Gastroesophageal sphincter (tissue), 3 donors: ENCODE data around the gene NFIX.

Experiments used
- EP300 ChIP-seq: sonication (generic); formaldehyde crosslinking; IDR thresholded peaks from one replicate; pipeline ENCODE4 v1.6.1; 2017; ENCODE audit warnings: antibody characterized with exemption, mild to moderate bottlenecking
- POLR2A ChIP-seq, 2 donors: fragments of 450-650 bp; IDR thresholded peaks; one replicate each; pipeline ENCODE4 v1.6.1; 2017; ENCODE audit warnings: antibody characterized with exemption in 2 of 2, mild to moderate bottlenecking in 2 of 2, moderate library complexity in 1 of 2
- POLR2AphosphoS5 ChIP-seq: sonication (generic); formaldehyde crosslinking; IDR thresholded peaks from one replicate; pipeline ENCODE4 v1.6.1; 2017; ENCODE audit warnings: antibody characterized with exemption
- TF ChIP-seq, protein P1 (sequence below), 4 experiments: fragments of 200-600 bp in 2 of 4; fragments of 450-650 bp in 2 of 4; sonication (generic) in 1 of 4; IDR thresholded peaks; one replicate each; pipeline ENCODE4 v1.5.1; 2017 to 2019; ENCODE audit warnings: antibody characterized with exemption in 4 of 4, mild to moderate bottlenecking in 2 of 4, moderate library complexity in 2 of 4

DNA sequence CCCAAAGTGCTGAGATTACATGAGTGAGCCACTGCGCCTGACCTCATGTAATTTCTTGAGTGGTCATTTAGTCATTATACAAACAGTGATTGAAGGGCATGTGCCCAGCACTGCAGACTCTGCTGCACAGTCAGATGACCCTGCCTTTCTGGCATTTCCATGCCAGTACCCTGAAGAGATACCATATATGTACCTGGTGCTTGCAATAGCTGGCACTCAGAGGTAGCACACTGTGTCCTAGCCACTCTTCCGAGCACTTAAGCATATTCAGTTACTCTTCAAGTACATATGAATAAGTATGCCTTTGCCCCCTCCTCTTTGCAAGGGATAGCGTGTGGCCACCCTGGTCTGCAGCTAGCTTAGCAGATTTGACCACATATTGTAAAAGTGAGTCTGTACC lies 139.4 kb downstream of the NFIX start:
- TF ChIP-seq POLR2A (IDR thresholded peaks at IDR 0.05) (no peak), EP300 (no peak), POLR2AphosphoS5 (peak; percentile 18)
- TF ChIP-seq, protein P1, sequence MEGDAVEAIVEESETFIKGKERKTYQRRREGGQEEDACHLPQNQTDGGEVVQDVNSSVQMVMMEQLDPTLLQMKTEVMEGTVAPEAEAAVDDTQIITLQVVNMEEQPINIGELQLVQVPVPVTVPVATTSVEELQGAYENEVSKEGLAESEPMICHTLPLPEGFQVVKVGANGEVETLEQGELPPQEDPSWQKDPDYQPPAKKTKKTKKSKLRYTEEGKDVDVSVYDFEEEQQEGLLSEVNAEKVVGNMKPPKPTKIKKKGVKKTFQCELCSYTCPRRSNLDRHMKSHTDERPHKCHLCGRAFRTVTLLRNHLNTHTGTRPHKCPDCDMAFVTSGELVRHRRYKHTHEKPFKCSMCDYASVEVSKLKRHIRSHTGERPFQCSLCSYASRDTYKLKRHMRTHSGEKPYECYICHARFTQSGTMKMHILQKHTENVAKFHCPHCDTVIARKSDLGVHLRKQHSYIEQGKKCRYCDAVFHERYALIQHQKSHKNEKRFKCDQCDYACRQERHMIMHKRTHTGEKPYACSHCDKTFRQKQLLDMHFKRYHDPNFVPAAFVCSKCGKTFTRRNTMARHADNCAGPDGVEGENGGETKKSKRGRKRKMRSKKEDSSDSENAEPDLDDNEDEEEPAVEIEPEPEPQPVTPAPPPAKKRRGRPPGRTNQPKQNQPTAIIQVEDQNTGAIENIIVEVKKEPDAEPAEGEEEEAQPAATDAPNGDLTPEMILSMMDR (IDR thresholded peaks at IDR 0.05), result no peak
